ENCODE data around the gene TSPAN15. TPM values are rescaled to one million over a fixed set of nuclear protein-coding genes. Genes with fewer than 3 reads are reported as not detected.

The TSPAN15 gene
- total RNA-seq, 1 experiment from 2014 or later, result 212 TPM

DNA sequence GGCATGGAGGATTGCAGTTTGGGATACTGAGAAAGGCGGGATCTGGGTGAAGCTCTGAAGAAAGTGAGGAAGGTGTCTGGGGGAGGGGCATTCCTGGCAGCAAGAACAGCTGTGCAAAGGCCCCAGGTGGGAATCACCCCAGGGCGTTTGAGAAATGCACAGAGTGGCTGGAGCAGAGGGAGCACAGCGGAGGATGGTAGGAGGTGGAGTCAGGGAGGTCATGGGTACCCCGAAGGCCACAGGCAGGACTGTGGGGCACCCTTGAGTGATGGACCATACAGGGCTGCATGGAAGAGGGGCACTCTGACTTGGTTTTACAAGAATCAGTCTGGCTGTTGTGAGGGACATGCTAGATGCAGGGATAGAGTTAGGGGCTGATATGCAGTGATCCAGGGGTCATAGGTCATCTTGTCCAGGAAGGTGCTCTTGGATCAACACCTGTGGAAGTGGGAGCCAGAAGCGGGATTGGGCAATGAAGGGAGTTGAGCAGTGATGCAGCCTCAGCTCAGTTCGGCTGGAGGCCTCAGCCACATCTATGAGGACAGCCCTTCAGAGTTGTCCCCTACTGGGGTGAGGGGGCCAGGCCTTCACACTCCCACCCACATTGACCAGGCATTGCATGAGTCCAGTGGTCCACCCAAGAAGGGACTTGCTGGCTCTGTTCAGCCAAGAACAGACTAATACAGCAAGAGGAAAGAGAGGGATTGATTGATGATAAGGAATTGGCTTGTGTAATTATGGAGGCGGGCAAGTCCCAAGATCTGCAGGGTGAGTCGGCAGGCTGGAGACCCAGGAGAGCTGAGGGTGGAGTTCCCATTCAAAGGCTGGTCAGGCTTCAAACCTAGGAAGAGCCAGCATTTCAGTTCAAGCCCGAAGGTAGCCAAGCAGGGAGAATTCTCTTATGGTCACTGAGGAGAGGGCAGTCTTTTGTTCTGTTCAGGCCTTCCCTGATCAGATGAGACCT is 48.7 kb downstream of the TSPAN15 start:
- intact Hi-C loops (cut with micrococcal nuclease), result no loop called here
- H4K20me1 ChIP-seq (ENCODE audit: low read length), result no peaks in the 10 kb centered on the region
- no TSS peak for BruUV-seq (replicated peaks)
- DNase-seq (no peak), ATAC-seq (no peak)
- H3K9ac ChIP-seq (ENCODE audit: low read length), result no peak overlapping the region
- no peaks in the 10 kb centered on the region for H3K79me2 ChIP-seq (ENCODE audit: low read length)
- H3K4me1 ChIP-seq (ENCODE audit: insufficient read depth, low read length), result peaks cover 15% of the 10 kb centered on the region
- no peak overlapping the region for H3K4me2 ChIP-seq (ENCODE audit: low read length)
- CTCF ChIA-PET, result no interaction called here
- H3K27me3 ChIP-seq (ENCODE audit: low read length), result no peaks in the 10 kb centered on the region
- no peaks in the 10 kb centered on the region for H3K9me3 ChIP-seq (ENCODE audit: low read length)
- POLR2A ChIA-PET (ENCODE audit: unreplicated experiment), result no interaction called here
- H3K27ac ChIP-seq (ENCODE audit: low read length), result no peak overlapping the region
- H3F3A ChIP-seq (ENCODE audit: low read length, unreplicated experiment), result no peaks in the 10 kb centered on the region
- no peak overlapping the region for H3K4me3 ChIP-seq (ENCODE audit: low read length)
- H2AFZ ChIP-seq (ENCODE audit: low read length), result no peak overlapping the region
- TF ChIP-seq EZH2phosphoT487 (IDR thresholded peaks at IDR 0.05; ENCODE audit: borderline replicate concordance, low read length) (no peak), EZH2 (IDR thresholded peaks at IDR 0.05; ENCODE audit: low read length, unreplicated experiment) (no peak)
- TF ChIP-seq, protein P1, sequence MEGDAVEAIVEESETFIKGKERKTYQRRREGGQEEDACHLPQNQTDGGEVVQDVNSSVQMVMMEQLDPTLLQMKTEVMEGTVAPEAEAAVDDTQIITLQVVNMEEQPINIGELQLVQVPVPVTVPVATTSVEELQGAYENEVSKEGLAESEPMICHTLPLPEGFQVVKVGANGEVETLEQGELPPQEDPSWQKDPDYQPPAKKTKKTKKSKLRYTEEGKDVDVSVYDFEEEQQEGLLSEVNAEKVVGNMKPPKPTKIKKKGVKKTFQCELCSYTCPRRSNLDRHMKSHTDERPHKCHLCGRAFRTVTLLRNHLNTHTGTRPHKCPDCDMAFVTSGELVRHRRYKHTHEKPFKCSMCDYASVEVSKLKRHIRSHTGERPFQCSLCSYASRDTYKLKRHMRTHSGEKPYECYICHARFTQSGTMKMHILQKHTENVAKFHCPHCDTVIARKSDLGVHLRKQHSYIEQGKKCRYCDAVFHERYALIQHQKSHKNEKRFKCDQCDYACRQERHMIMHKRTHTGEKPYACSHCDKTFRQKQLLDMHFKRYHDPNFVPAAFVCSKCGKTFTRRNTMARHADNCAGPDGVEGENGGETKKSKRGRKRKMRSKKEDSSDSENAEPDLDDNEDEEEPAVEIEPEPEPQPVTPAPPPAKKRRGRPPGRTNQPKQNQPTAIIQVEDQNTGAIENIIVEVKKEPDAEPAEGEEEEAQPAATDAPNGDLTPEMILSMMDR (conservative IDR thresholded peaks at IDR 0.05; ENCODE audit: low read depth, low read length), result no peak
- no peaks in the 10 kb centered on the region for H3K9me2 ChIP-seq (replicated peaks; ENCODE audit: low read length)
- H3K36me3 ChIP-seq (ENCODE audit: low read depth, low read length), result peaks cover 50% of the 10 kb centered on the region; the same call in 1 of the 2 replicates

DNA sequence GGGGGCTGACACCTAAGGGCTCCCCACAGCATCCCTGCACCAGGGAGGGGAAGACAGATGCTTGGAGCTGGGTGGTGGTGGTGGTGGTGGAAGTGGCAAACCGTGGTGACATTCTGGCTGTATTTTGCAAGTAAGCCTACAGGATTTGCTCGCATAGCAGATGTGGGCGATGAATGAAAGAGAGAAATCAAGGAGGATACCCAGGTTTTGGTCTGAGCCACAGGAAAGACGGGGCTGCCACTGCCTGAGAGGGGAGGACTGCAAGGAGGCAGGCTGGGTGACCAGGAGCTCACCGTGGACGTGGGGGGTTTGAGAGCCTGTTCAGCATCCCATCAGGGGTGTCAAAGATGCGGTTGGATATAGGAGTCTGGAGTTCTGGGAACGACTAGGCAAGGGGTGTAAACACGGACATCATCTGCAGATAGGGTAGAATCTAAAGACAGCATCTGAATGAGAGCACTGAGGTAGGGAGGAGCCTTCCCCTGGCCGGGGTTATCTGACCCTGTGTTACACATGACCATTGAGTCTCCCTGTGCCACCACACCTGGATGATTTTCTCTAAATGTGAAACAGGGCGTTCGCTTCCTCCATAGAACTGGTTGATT is 49.7 kb downstream of the TSPAN15 start:
- ATAC-seq (no peak), DNase-seq (no peak)
- no TSS peak for BruUV-seq (replicated peaks)
- Histone ChIP-seq H2AFZ (ENCODE audit: low read length) (no peak overlapping the region), H3K4me2 (ENCODE audit: low read length) (no peak overlapping the region), H4K20me1 (ENCODE audit: low read length) (no peaks in the 10 kb centered on the region), H3K9me3 (ENCODE audit: low read length) (no peaks in the 10 kb centered on the region), H3K36me3 (ENCODE audit: low read depth, low read length) (peaks cover 46% of the 10 kb centered on the region; the same call in 1 of the 2 replicates), H3K79me2 (ENCODE audit: low read length) (no peaks in the 10 kb centered on the region), H3K9me2 (replicated peaks; ENCODE audit: low read length) (no peaks in the 10 kb centered on the region), H3K4me3 (ENCODE audit: low read length) (no peak overlapping the region), H3F3A (ENCODE audit: low read length, unreplicated experiment) (no peaks in the 10 kb centered on the region), H3K9ac (ENCODE audit: low read length) (no peak overlapping the region), H3K4me1 (ENCODE audit: insufficient read depth, low read length) (peaks cover 16% of the 10 kb centered on the region), H3K27ac (ENCODE audit: low read length) (no peak overlapping the region), H3K27me3 (ENCODE audit: low read length) (no peaks in the 10 kb centered on the region)
- ChIA-PET CTCF (no interaction called here), POLR2A (ENCODE audit: unreplicated experiment) (no interaction called here)
- no peak for TF ChIP-seq EZH2phosphoT487 (IDR thresholded peaks at IDR 0.05; ENCODE audit: borderline replicate concordance, low read length)
- TF ChIP-seq EZH2 (IDR thresholded peaks at IDR 0.05; ENCODE audit: low read length, unreplicated experiment), result no peak
- TF ChIP-seq, protein P1 (conservative IDR thresholded peaks at IDR 0.05; ENCODE audit: low read depth, low read length), result no peak
- intact Hi-C loops (cut with micrococcal nuclease), result no loop called here

Measured in PC-3 (cell line).